OCI-LY3 (cell line): Measurements from ENCODE around the gene B4GALT4.

Experiments
- H2AFZ ChIP-seq: fragments of 200-600, 300-600 bp; shearing (Covaris generic); 2 replicates; pipeline ENCODE4 v1.6.0; 2014; ENCODE audit warnings: antibody characterized with exemption, low read depth, low read length
- H3K27ac ChIP-seq: fragments of 200-600, 300-600 bp; sonication (generic); 2 replicates; pipeline ENCODE4 v1.5.1; 2014; ENCODE audit warnings: mild to moderate bottlenecking, low read length, moderate library complexity, mixed read lengths
- H3K27me3 ChIP-seq: fragments of 200-600, 300-600 bp; sonication (generic); 2 replicates; pipeline ENCODE4 v1.6.1; 2014; ENCODE audit warnings: low read depth, low read length, mixed read lengths
- H3K36me3 ChIP-seq: fragments of 200-600, 300-600 bp; sonication (generic); replicated peaks from 2 replicates; pipeline ENCODE3; 2014; ENCODE audit warnings: low read depth, low read length, mixed read lengths
- H3K4me1 ChIP-seq: fragments of 300-600, 200-600 bp; sonication (generic); 2 replicates; pipeline ENCODE4 v1.6.1; 2014; ENCODE audit warnings: low read length, mixed read lengths
- H3K4me2 ChIP-seq: fragments of 200-600, 300-600 bp; sonication (generic); 2 replicates; pipeline ENCODE4 v1.6.1; 2014; ENCODE audit warnings: low read length, mixed read lengths
- H3K4me3 ChIP-seq: fragments of 300-600, 200-600 bp; sonication (generic); 2 replicates; pipeline ENCODE4 v1.5.1; 2014; ENCODE audit warnings: antibody characterized with exemption, mild to moderate bottlenecking, low read length, moderate library complexity
- H3K79me2 ChIP-seq: fragments of 300-600, 200-600 bp; shearing (Covaris generic); 2 replicates; pipeline ENCODE4 v1.6.1; 2014; ENCODE audit warnings: mild to moderate bottlenecking, low read length, mixed read lengths
- H3K9ac ChIP-seq: fragments of 300-600, 200-600 bp; shearing (Covaris generic); 2 replicates; pipeline ENCODE4 v1.6.0; 2014; ENCODE audit warnings: mild to moderate bottlenecking, low read length, moderate library complexity
- H3K9me3 ChIP-seq: fragments of 200-600, 300-600 bp; shearing (Covaris generic); 2 replicates; pipeline ENCODE4 v1.6.1; 2014; ENCODE audit warnings: low read length, mixed read lengths; ENCODE audit not compliant: insufficient read depth
- H4K20me1 ChIP-seq: fragments of 200-600, 300-600 bp; sonication (generic); 2 replicates; pipeline ENCODE4 v1.6.1; 2016; ENCODE audit warnings: low read length, mixed read lengths; ENCODE audit not compliant: insufficient read depth
- CTCF ChIP-seq: fragments of 200-600, 300-600 bp; sonication (generic); IDR thresholded peaks from 2 replicates; pipeline ENCODE4 v1.5.1; 2014; ENCODE audit warnings: antibody characterized with exemption, low read length, low read depth
- EZH2phosphoT487 ChIP-seq: fragments of 200-600 bp; shearing (Covaris generic); IDR thresholded peaks from 2 replicates; pipeline ENCODE4 v1.6.1; 2018; ENCODE audit warnings: antibody characterized with exemption, mixed run types, low read depth

The B4GALT4 gene

GRCh38 chr3:119259821-119260220, 19.1 kb upstream of the B4GALT4 start:
- Histone ChIP-seq H3K4me1 (peaks cover 53% of the 10 kb centered on the region), H3K79me2 (no peaks in the 10 kb centered on the region), H3K9me3 (no peaks in the 10 kb centered on the region), H3K4me3 (no peak overlapping the region), H3K36me3 (peaks cover 7% of the 10 kb centered on the region), H2AFZ (no peak overlapping the region), H3K4me2 (0 out of 2 replicates have a peak overlapping the region, but pooled peaks have one; percentile 61), H4K20me1 (no peaks in the 10 kb centered on the region), H3K27ac (peak overlapping the region; percentile 90), H3K27me3 (no peaks in the 10 kb centered on the region), H3K9ac (no peak overlapping the region)
- TF ChIP-seq CTCF (no peak), EZH2phosphoT487 (no peak)

GRCh38 chr3:119258915-119259314, 18.2 kb upstream of the B4GALT4 start:
- peaks cover 53% of the 10 kb centered on the region for H3K4me1 ChIP-seq
- no peaks in the 10 kb centered on the region for H3K79me2 ChIP-seq
- peak overlapping the region; percentile 61 for H3K4me2 ChIP-seq
- 0 out of 2 replicates have a peak overlapping the region, but pooled peaks have one; percentile 20 for H2AFZ ChIP-seq
- no peaks in the 10 kb centered on the region for H3K27me3 ChIP-seq
- H3K27ac ChIP-seq = peak overlapping the region; percentile 90
- peak overlapping the region; percentile 53 for H3K9ac ChIP-seq
- no peaks in the 10 kb centered on the region for H4K20me1 ChIP-seq
- H3K36me3 ChIP-seq = peaks cover 7% of the 10 kb centered on the region
- no peak for TF ChIP-seq EZH2phosphoT487
- peak overlapping the region; percentile 60 for H3K4me3 ChIP-seq
- H3K9me3 ChIP-seq = no peaks in the 10 kb centered on the region

- H3K27ac ChIP-seq = peak overlapping the region; percentile 90
- H3K9ac ChIP-seq = peak overlapping the region; percentile 53
- no peaks in the 10 kb centered on the region for H3K79me2 ChIP-seq
- peak overlapping the region; percentile 60 for H3K4me3 ChIP-seq
- H3K4me1 ChIP-seq = peaks cover 53% of the 10 kb centered on the region
- no peaks in the 10 kb centered on the region for H3K27me3 ChIP-seq
- peak overlapping the region; percentile 61 for H3K4me2 ChIP-seq
- H3K36me3 ChIP-seq = peaks cover 7% of the 10 kb centered on the region
- TF ChIP-seq EZH2phosphoT487 = no peak
- TF ChIP-seq CTCF = no peak
- H4K20me1 ChIP-seq = no peaks in the 10 kb centered on the region
- H2AFZ ChIP-seq = peak overlapping the region; percentile 48; the same call in 1 of the 2 replicates
- H3K9me3 ChIP-seq = no peaks in the 10 kb centered on the region
These were observed 17.2 kb upstream of the B4GALT4 start for GRCh38 chr3:119257654-119258410.

- Histone ChIP-seq H3K4me2 (peak overlapping the region; percentile 61), H4K20me1 (no peaks in the 10 kb centered on the region), H3K9me3 (no peaks in the 10 kb centered on the region), H3K36me3 (peaks cover 7% of the 10 kb centered on the region), H3K27me3 (no peaks in the 10 kb centered on the region), H3K9ac (peak overlapping the region; percentile 53), H2AFZ (peak overlapping the region; percentile 48; the same call in 1 of the 2 replicates), H3K4me3 (peak overlapping the region; percentile 60), H3K27ac (peak overlapping the region; percentile 90), H3K79me2 (no peaks in the 10 kb centered on the region), H3K4me1 (peaks cover 53% of the 10 kb centered on the region)
- TF ChIP-seq CTCF = no peak
- TF ChIP-seq EZH2phosphoT487 = no peak
These were observed 16.4 kb upstream of the B4GALT4 start for GRCh38 chr3:119257111-119257510.
